ENCODE data around the gene PTPRA.

The PTPRA gene

DNA sequence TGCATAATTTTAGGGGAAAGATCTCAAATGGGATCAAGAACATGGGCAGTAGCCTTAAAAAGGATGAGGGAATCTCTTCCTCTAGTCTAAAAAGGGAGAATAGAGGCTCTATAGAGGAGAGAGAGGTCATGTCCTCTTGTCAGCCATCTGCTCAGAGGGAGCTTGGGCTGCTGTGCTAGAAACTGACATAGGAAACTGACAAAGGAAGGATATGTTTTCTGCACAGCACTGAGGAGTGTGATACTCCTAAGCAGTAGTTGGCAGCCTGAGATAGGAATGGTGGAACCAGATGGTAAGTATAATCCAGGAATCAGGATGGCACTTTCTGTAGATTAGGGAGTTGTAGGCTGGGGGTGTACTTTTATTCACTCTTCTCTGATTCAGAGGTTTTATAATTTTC, 59.2 kb downstream of the PTPRA start:
- H3K27ac ChIP-seq, result no peak overlapping the region
- no peaks in the 10 kb centered on the region for H3K27me3 ChIP-seq
- H3K4me1 ChIP-seq (ENCODE audit: control insufficient read depth in 1 of 2, insufficient read depth in 1 of 2, low read depth in 1 of 2, low read length in 1 of 2), result no peaks in the 10 kb centered on the region
- no peaks in the 10 kb centered on the region for H3K36me3 ChIP-seq
- TF ChIP-seq CTCF (IDR thresholded peaks at IDR 0.05), result no peak
- H3K4me3 ChIP-seq (ENCODE audit: low read depth in 1 of 2, low read length in 1 of 2), result no peak overlapping the region
- no peaks in the 10 kb centered on the region for H3K9me3 ChIP-seq

DNA sequence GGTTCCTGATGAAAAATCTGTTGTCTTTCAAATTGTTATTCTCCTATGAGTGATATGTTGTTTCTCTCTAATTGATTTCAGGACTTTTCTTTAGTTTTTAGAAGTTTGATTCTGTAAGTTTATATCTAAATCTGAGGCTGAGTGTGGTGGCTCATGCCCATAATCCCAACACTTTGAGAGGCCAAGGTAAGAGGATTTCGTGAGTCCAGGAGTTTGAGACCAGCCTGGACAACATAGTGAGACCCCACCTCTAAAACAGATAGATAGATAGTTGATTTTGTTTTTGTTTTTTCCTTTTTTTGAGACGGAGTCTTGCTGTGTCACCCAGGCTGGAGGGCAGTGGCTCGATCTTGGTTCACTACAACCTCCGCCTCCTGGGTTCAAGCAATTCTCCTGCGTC, 64.6 kb downstream of the PTPRA start:
- no peak for TF ChIP-seq CTCF (IDR thresholded peaks at IDR 0.05)
- H3K27me3 ChIP-seq, result no peaks in the 10 kb centered on the region
- no peak overlapping the region for H3K27ac ChIP-seq
- H3K4me3 ChIP-seq (ENCODE audit: low read depth in 1 of 2, low read length in 1 of 2), result no peak overlapping the region
- no peaks in the 10 kb centered on the region for H3K9me3 ChIP-seq
- H3K4me1 ChIP-seq (ENCODE audit: control insufficient read depth in 1 of 2, insufficient read depth in 1 of 2, low read depth in 1 of 2, low read length in 1 of 2), result no peaks in the 10 kb centered on the region
- H3K36me3 ChIP-seq, result no peaks in the 10 kb centered on the region

GRCh38 chr20:2942439-2942838, 69.2 kb downstream of the PTPRA start:
- Histone ChIP-seq H3K36me3 (peaks cover 4% of the 10 kb centered on the region), H3K4me3 (ENCODE audit: low read depth in 1 of 2, low read length in 1 of 2) (no peak overlapping the region), H3K27me3 (no peaks in the 10 kb centered on the region), H3K9me3 (no peaks in the 10 kb centered on the region), H3K27ac (no peak overlapping the region), H3K4me1 (ENCODE audit: control insufficient read depth in 1 of 2, insufficient read depth in 1 of 2, low read depth in 1 of 2, low read length in 1 of 2) (peaks cover 6 to 8% of the 10 kb centered on the region in 2 experiments)
- no peak for TF ChIP-seq CTCF (IDR thresholded peaks at IDR 0.05)

DNA sequence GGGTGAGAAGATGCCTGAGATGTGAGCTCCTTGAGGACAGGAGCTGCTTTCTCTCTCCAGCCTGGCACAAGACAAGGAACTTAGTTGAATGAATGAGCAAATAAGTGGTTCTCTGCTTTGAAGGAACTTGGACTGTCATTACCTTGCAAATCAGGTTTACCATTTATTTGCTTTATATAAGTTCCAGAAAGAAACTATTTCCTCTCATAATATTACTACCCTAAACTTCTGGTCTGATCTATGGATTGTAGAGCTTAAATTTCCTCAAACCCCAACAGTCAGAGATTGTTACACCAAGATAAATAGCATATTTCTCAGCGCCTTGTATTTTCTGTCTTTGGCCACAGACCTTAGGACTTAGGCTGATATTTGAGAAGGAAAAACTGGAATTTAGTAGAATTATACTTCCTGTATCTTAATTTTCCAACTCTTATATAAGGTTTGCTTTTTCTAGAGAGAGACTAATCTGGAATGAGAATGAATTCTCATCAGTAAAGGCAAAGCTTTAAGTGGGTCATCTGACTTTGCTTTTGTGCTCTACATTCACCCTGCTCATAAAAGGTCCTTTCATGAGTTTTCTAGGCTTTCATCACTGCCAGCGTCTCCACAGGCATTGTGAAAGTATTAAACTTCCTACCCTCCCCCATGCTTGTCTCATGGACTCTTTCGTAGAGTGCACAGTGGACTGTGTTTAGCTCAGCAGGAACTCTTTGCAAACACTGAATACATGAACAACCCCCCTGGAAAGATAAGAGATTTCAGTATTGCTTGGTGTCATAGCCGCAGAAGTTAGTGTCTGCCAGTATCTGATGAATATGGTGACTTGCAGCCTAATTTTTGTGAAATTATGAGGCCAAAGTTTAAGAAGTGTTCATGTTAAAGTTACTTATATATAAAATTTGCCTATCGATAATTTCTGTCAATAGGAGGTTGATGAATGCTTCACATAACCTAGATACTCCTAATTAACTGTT, 74.0 kb downstream of the PTPRA start:
- H3K4me3 ChIP-seq (ENCODE audit: low read depth in 1 of 2, low read length in 1 of 2), result no peak overlapping the region
- no peaks in the 10 kb centered on the region for H3K27me3 ChIP-seq
- TF ChIP-seq CTCF (IDR thresholded peaks at IDR 0.05), result no peak
- H3K36me3 ChIP-seq, result peaks cover 12% of the 10 kb centered on the region
- peaks cover 12 to 15% of the 10 kb centered on the region in 2 experiments for H3K4me1 ChIP-seq (ENCODE audit: control insufficient read depth in 1 of 2, insufficient read depth in 1 of 2, low read depth in 1 of 2, low read length in 1 of 2)
- peak overlapping the region; percentile 46 for H3K27ac ChIP-seq
- no peaks in the 10 kb centered on the region for H3K9me3 ChIP-seq

- no peaks in the 10 kb centered on the region for H3K9me3 ChIP-seq
- H3K4me3 ChIP-seq (ENCODE audit: low read depth in 1 of 2, low read length in 1 of 2), result no peak overlapping the region
- peaks cover 12 to 15% of the 10 kb centered on the region in 2 experiments for H3K4me1 ChIP-seq (ENCODE audit: control insufficient read depth in 1 of 2, insufficient read depth in 1 of 2, low read depth in 1 of 2, low read length in 1 of 2)
- no peaks in the 10 kb centered on the region for H3K27me3 ChIP-seq
- peaks cover 12% of the 10 kb centered on the region for H3K36me3 ChIP-seq
- H3K27ac ChIP-seq, result no peak overlapping the region
- TF ChIP-seq CTCF (IDR thresholded peaks at IDR 0.05), result no peak
Observed at GRCh38 chr20:2948968-2949367, 75.7 kb downstream of the PTPRA start.

Measured in neutrophil (primary cell).